Fibroblast of lung (primary cell): Measurements from ENCODE around the gene EPHB3.

Source experiments
- EZH2 ChIP-seq: IDR thresholded peaks from 2 replicates; pipeline ENCODE4 v1.5.1; 2012; ENCODE audit warnings: low read length, control low read depth, mild to moderate bottlenecking; ENCODE audit errors: missing control alignments
- TF ChIP-seq, protein P1 (sequence below), 2 donors: IDR thresholded peaks in 1 of 2; conservative IDR thresholded peaks in 1 of 2; 1 replicate in 1 of 2; 2 replicates in 1 of 2; pipeline ENCODE4 v1.5.1; 2011 to 2012; ENCODE audit warnings: low read length in 2 of 2, control low read depth in 1 of 2, inconsistent platforms in 1 of 2, low read depth in 1 of 2, mild to moderate bottlenecking in 1 of 2

DNA sequence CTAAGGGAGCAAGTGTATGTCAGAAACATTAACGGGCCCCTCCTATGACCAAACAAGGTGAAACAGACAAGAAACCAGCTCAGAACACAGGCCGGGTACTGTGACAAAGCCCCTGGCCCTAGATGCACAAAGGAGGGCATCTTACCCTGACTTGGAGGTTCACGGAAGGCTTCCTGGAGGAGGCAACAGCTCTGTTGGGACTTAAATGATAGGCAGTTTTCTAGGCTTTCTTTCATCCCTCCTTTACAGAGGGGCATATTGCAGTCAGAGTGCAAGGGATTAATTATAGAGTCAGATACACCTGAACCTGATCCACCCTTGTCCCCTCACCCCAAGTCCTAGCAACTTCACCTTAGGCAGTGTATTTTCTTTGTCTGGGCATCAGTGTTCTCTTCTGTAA lies 8.4 kb downstream of the EPHB3 start:
- TF ChIP-seq, protein P1, sequence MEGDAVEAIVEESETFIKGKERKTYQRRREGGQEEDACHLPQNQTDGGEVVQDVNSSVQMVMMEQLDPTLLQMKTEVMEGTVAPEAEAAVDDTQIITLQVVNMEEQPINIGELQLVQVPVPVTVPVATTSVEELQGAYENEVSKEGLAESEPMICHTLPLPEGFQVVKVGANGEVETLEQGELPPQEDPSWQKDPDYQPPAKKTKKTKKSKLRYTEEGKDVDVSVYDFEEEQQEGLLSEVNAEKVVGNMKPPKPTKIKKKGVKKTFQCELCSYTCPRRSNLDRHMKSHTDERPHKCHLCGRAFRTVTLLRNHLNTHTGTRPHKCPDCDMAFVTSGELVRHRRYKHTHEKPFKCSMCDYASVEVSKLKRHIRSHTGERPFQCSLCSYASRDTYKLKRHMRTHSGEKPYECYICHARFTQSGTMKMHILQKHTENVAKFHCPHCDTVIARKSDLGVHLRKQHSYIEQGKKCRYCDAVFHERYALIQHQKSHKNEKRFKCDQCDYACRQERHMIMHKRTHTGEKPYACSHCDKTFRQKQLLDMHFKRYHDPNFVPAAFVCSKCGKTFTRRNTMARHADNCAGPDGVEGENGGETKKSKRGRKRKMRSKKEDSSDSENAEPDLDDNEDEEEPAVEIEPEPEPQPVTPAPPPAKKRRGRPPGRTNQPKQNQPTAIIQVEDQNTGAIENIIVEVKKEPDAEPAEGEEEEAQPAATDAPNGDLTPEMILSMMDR (conservative IDR thresholded peaks at IDR 0.05 in 1 of 2, IDR thresholded peaks at IDR 0.05 in 1 of 2; ENCODE audit: low read depth in 1 of 2, low read length in 2 of 2): no peak
- TF ChIP-seq EZH2: no peak
